ENCODE data around the gene SLC4A3. TPM values are rescaled to one million over a fixed set of nuclear protein-coding genes. Genes with fewer than 3 reads are reported as not detected.
"Not testable (repeated sequence)": the region's sequence is repeated elsewhere in the genome, so short reads cannot be mapped to it uniquely, and the experiment has no call there.

SLC4A3 gene
- total RNA-seq, 1 donor from 2014 or later: 0.88 TPM

DNA sequence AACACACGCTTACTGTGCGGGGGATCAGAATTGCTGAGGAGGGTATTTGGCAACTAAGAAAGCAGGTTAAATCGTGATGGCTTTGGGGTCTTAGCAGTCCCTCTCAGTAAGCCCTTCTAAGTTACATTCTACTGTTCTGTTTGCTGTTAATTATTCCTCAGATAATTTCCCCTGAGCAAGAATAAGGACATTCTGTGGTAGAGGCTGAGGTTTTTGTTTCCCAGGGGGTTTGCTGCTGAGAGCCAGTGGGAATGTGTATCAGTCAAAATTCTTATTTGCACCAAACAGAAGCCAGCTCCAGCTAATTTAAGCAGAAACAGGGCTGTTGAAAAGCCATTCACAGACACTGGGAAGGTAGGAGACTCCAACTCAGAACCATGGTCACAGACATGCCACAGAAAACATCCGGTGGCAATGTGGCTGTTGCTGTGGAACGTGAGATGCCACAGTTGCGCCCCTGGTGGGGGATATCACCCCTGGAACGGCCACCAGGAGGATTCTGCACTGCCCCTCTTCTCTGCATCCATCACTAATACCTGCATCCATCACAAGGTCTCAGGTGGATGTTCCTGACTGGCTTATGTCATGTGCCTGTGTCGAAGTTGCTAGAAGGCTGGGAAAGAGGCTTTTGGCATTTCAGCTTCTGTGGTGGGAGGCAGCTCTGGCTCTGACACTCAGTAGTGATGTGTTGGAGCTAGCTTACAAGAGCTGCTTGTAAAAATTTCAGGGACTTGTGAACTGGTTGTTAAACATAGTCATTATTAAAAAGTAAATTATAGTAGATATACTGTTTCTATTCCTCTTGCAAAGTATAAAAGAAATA is 23.2 kb downstream of the SLC4A3 start:
- H4K20me1 ChIP-seq (ENCODE audit: low read depth): no peaks in the 10 kb centered on the region
- H3K4me3 ChIP-seq: no peak overlapping the region
- Mint-ChIP-seq H3K36me3 (no peaks in the 10 kb centered on the region), H3K9me3 (peaks cover 3% of the 10 kb centered on the region), H3K4me1 (peaks cover 10% of the 10 kb centered on the region), H3K4me3 (no peak overlapping the region), H3K27ac (no peak overlapping the region), H3K27me3 (ENCODE audit: insufficient read depth, low read depth) (peaks cover 4% of the 10 kb centered on the region)
- TF ChIP-seq EZH2 (IDR thresholded peaks at IDR 0.05) (no peak), EZH2phosphoT487 (IDR thresholded peaks at IDR 0.05) (no peak), CTCF (IDR thresholded peaks at IDR 0.05) (no peak)
- H2AFZ ChIP-seq (replicated peaks): no peak overlapping the region
- H3K36me3 ChIP-seq: no peaks in the 10 kb centered on the region
- no peaks in the 10 kb centered on the region for H3K27me3 ChIP-seq
- peaks cover 7% of the 10 kb centered on the region for H3K4me1 ChIP-seq
- H3K79me2 ChIP-seq (ENCODE audit: low read depth): no peaks in the 10 kb centered on the region
- H3K9ac ChIP-seq: no peak overlapping the region
- H3K27ac ChIP-seq: no peak overlapping the region
- no peaks in the 10 kb centered on the region for H3F3A ChIP-seq (ENCODE audit: low read depth)
- H3K9me3 ChIP-seq (ENCODE audit: low read depth): no peaks in the 10 kb centered on the region
- H3K4me2 ChIP-seq: no peak overlapping the region
- DNase-seq (ENCODE audit: low spot score): no peak

DNA sequence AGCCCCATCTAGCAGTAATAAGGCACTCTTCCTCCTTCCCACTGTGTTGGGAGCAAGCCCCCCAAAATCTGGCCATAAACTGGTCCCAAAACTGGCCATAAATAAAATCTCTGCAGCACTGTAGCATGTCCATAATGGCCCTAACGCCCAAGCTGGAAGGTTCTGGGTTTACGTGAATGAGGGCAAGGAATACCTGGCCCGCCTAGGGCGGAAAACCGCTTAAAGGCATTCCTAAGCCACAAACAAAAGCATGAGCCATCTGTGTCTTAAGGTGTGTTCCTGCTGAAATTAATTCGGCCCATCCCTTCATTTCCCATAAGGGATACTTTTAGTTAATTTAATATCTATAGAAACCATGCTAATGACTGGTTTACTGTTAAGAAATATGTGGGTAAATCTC is 24.2 kb downstream of the SLC4A3 start:
- H3K36me3 Mint-ChIP-seq; H3K27ac ChIP-seq; H3K4me2 ChIP-seq; H3K9me3 ChIP-seq (ENCODE audit: low read depth); H3K79me2 ChIP-seq (ENCODE audit: low read depth); H3K27me3 ChIP-seq; DNase-seq (ENCODE audit: low spot score); H3K9me3 Mint-ChIP-seq; H2AFZ ChIP-seq (replicated peaks); H3K4me3 ChIP-seq; H3K4me1 ChIP-seq; H4K20me1 ChIP-seq (ENCODE audit: low read depth); H3K27ac Mint-ChIP-seq; H3K36me3 ChIP-seq; H3K27me3 Mint-ChIP-seq (ENCODE audit: insufficient read depth, low read depth); H3F3A ChIP-seq (ENCODE audit: low read depth); H3K4me1 Mint-ChIP-seq; H3K4me3 Mint-ChIP-seq; H3K9ac ChIP-seq: not testable (repeated sequence)

DNA sequence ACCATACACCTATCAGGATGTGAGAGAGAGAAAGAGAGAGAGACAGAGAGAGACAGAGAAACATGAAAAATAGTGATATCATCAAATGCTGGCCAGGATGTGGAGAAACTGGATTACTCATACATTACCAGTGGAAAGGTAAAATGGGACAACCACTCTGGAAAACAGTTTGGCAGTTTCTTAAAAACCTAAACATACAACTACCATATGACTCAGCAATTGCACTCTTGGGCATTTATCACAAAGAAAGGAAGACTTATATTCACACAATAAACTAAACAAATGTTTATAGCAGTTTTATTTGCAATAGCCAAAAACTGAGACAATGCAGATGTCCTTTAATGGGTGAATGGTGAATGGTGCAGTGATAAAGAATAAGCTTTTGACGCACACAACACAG is 29.1 kb downstream of the SLC4A3 start:
- H3K9ac ChIP-seq: no peak overlapping the region
- no peak overlapping the region for H3K4me3 Mint-ChIP-seq
- H3K27me3 ChIP-seq: no peaks in the 10 kb centered on the region
- H3K27ac ChIP-seq: no peak overlapping the region
- DNase-seq (ENCODE audit: low spot score): no peak
- peaks cover 2% of the 10 kb centered on the region for H3K36me3 Mint-ChIP-seq
- H3K4me1 Mint-ChIP-seq: no peaks in the 10 kb centered on the region
- H3K4me2 ChIP-seq: no peak overlapping the region
- no peak overlapping the region for H3K4me3 ChIP-seq
- no peak overlapping the region for H3K27ac Mint-ChIP-seq
- no peaks in the 10 kb centered on the region for H3F3A ChIP-seq (ENCODE audit: low read depth)
- H4K20me1 ChIP-seq (ENCODE audit: low read depth): no peaks in the 10 kb centered on the region
- no peaks in the 10 kb centered on the region for H3K79me2 ChIP-seq (ENCODE audit: low read depth)
- H3K9me3 ChIP-seq (ENCODE audit: low read depth): no peaks in the 10 kb centered on the region
- no peaks in the 10 kb centered on the region for H3K4me1 ChIP-seq
- peaks cover 12% of the 10 kb centered on the region for H3K27me3 Mint-ChIP-seq (ENCODE audit: insufficient read depth, low read depth)
- peaks cover 11% of the 10 kb centered on the region for H3K9me3 Mint-ChIP-seq
- no peak overlapping the region for H2AFZ ChIP-seq (replicated peaks)
- H3K36me3 ChIP-seq: no peaks in the 10 kb centered on the region
- TF ChIP-seq EZH2phosphoT487 (IDR thresholded peaks at IDR 0.05) (no peak), CTCF (IDR thresholded peaks at IDR 0.05) (no peak)

GRCh38 chr2:219658196-219658846 is 30.9 kb downstream of the SLC4A3 start:
- H3K9me3 Mint-ChIP-seq: peaks cover 13% of the 10 kb centered on the region
- Histone ChIP-seq H3K27me3 (no peaks in the 10 kb centered on the region), H3K4me1 (no peaks in the 10 kb centered on the region), H3K9ac (no peak overlapping the region), H3K4me2 (no peak overlapping the region), H3F3A (ENCODE audit: low read depth) (no peaks in the 10 kb centered on the region), H3K27ac (no peak overlapping the region), H2AFZ (replicated peaks) (no peak overlapping the region), H3K79me2 (ENCODE audit: low read depth) (no peaks in the 10 kb centered on the region), H4K20me1 (ENCODE audit: low read depth) (no peaks in the 10 kb centered on the region), H3K36me3 (no peaks in the 10 kb centered on the region), H3K4me3 (no peak overlapping the region), H3K9me3 (ENCODE audit: low read depth) (no peaks in the 10 kb centered on the region)
- no peak overlapping the region for H3K27ac Mint-ChIP-seq
- H3K36me3 Mint-ChIP-seq: peaks cover 2% of the 10 kb centered on the region
- TF ChIP-seq EZH2 (IDR thresholded peaks at IDR 0.05) (no peak), EZH2phosphoT487 (IDR thresholded peaks at IDR 0.05) (no peak), CTCF (IDR thresholded peaks at IDR 0.05) (no peak)
- peaks cover 18% of the 10 kb centered on the region for H3K27me3 Mint-ChIP-seq (ENCODE audit: insufficient read depth, low read depth)
- H3K4me3 Mint-ChIP-seq: no peak overlapping the region
- peaks cover 4% of the 10 kb centered on the region for H3K4me1 Mint-ChIP-seq
- no peak for DNase-seq (ENCODE audit: low spot score)

All from neural progenitor cell (in vitro differentiated cells).